Esophagus muscularis mucosa (tissue), 3 donors: Measurements from ENCODE around the gene CEBPE.

Experiments
- EP300 ChIP-seq: sonication (generic); formaldehyde crosslinking; IDR thresholded peaks from one replicate; pipeline ENCODE4 v1.6.1; 2017; ENCODE audit warnings: antibody characterized with exemption
- TF ChIP-seq, protein P1 (sequence below), 3 experiments: fragments of 200-600 bp in 2 of 3; fragments of 450-650 bp in 1 of 3; sonication (generic) in 2 of 3; IDR thresholded peaks; one replicate each; pipeline ENCODE4 v1.5.1; 2017 to 2019; ENCODE audit warnings: antibody characterized with exemption in 3 of 3, mild to moderate bottlenecking in 2 of 3, moderate library complexity in 1 of 3

DNA sequence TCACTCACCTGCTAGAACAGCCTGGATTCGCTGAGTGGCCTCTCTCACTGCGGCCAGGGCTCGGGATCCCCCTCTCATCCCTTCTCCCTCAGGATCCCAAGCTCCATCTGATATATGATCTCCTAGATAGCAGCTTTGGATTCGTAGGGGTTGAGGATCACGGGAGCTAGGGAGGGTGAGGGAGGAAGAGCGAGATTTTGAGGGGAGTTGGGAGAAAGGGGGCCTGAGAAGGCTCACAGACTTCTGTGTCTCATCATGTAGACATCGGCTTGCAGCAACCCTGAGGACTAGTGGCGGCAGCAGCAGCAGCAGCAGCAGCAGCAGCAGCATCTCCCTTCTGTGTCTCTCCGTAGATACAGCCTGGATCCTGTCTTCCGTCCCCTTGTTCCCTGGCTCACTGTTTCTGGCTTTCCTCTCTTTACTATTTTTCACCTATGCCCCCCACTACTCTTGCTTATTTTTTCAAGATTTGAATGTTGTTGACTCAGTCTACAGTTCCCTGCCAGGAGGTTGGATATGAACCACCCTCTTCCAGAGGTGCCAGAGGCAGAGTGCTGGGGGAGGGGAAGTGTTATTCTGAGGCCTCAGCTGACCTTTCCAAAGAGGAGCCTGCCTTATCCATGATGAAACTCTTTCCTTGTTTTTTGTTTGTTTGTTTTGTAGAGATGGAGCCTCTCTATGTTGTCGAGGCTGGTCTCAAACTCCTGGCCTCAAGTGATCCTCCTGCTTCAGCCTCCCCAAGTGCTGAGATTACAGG lies 14.3 kb downstream of the CEBPE start, which contains the start of gene CIROP:
- TF ChIP-seq, protein P1, sequence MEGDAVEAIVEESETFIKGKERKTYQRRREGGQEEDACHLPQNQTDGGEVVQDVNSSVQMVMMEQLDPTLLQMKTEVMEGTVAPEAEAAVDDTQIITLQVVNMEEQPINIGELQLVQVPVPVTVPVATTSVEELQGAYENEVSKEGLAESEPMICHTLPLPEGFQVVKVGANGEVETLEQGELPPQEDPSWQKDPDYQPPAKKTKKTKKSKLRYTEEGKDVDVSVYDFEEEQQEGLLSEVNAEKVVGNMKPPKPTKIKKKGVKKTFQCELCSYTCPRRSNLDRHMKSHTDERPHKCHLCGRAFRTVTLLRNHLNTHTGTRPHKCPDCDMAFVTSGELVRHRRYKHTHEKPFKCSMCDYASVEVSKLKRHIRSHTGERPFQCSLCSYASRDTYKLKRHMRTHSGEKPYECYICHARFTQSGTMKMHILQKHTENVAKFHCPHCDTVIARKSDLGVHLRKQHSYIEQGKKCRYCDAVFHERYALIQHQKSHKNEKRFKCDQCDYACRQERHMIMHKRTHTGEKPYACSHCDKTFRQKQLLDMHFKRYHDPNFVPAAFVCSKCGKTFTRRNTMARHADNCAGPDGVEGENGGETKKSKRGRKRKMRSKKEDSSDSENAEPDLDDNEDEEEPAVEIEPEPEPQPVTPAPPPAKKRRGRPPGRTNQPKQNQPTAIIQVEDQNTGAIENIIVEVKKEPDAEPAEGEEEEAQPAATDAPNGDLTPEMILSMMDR (IDR thresholded peaks at IDR 0.05): no peak
- TF ChIP-seq EP300: no peak
